22Rv1 (cell line): ENCODE data around the gene PCSK1.

Experiments
- H3K27ac ChIP-seq: fragments of 450-650 bp; 2 replicates; pipeline ENCODE4 v1.5.1; 2017
- CTCF ChIP-seq: fragments of 450-650 bp; IDR thresholded peaks from 2 replicates; pipeline ENCODE4 v1.5.1; 2017; ENCODE audit warnings: mild to moderate bottlenecking
- ZFX ChIP-seq: fragments of 450-650 bp; IDR thresholded peaks from 2 replicates; pipeline ENCODE4 v1.6.1; 2017; ENCODE audit warnings: antibody characterized with exemption, borderline replicate concordance

PCSK1 gene

GRCh38 chr5:96470785-96471184, 37.7 kb upstream of the PCSK1 start:
- TF ChIP-seq CTCF, result no peak
- TF ChIP-seq ZFX, result no peak
- H3K27ac ChIP-seq, result no peak overlapping the region

GRCh38 chr5:96468956-96469355, 35.9 kb upstream of the PCSK1 start:
- no peak for TF ChIP-seq ZFX
- H3K27ac ChIP-seq, result no peak overlapping the region

GRCh38 chr5:96463091-96463490, 30.0 kb upstream of the PCSK1 start:
- no peak for TF ChIP-seq ZFX
- no peak for TF ChIP-seq CTCF
- no peak overlapping the region for H3K27ac ChIP-seq

GRCh38 chr5:96459313-96460121, 26.5 kb upstream of the PCSK1 start:
- no peak for TF ChIP-seq ZFX
- peak overlapping the region; percentile 7; the same call in 1 of the 2 replicates for H3K27ac ChIP-seq

GRCh38 chr5:96458176-96458575, 25.1 kb upstream of the PCSK1 start:
- TF ChIP-seq CTCF, result no peak
- TF ChIP-seq ZFX, result no peak
- no peak overlapping the region for H3K27ac ChIP-seq

- TF ChIP-seq CTCF (no peak), ZFX (no peak)
These were observed 22.7 kb upstream of the PCSK1 start for GRCh38 chr5:96455789-96456188.

GRCh38 chr5:96453394-96453793, 20.3 kb upstream of the PCSK1 start:
- no peak overlapping the region for H3K27ac ChIP-seq
- TF ChIP-seq ZFX, result no peak
- TF ChIP-seq CTCF, result no peak

More at GRCh38 chr5:96455789-96456188, 22.7 kb upstream of the PCSK1 start:
- H3K27ac ChIP-seq, result peak overlapping the region; percentile 44

GRCh38 chr5:96447949-96448348, 14.9 kb upstream of the PCSK1 start:
- H3K27ac ChIP-seq, result no peak overlapping the region
- TF ChIP-seq ZFX (no peak), CTCF (no peak)
